SU-DHL-6 (cell line): Measurements from ENCODE around the gene MYO9A.

Source experiments
- H2AFZ ChIP-seq: fragments of 200-600 bp; sonication (generic); 2 replicates; pipeline ENCODE4 v1.6.1; 2014; ENCODE audit warnings: low read depth, mild to moderate bottlenecking, moderate library complexity, mixed read lengths, antibody characterized with exemption, low read length; ENCODE audit not compliant: severe bottlenecking
- H3F3A ChIP-seq: fragments of 200-600 bp; shearing (Covaris generic); 2 replicates; pipeline ENCODE4 v1.6.0; 2016; ENCODE audit warnings: antibody characterized with exemption, mild to moderate bottlenecking; ENCODE audit not compliant: insufficient read depth
- H3K27ac ChIP-seq: fragments of 200-600 bp; sonication (generic); 2 replicates; pipeline ENCODE4 v1.5.1; 2016; ENCODE audit warnings: low read depth, mild to moderate bottlenecking, low read length, moderate library complexity, mixed read lengths
- H3K27me3 ChIP-seq: fragments of 200-600 bp; sonication (generic), shearing (Covaris generic); 2 replicates; pipeline ENCODE4 v1.6.0; 2014; ENCODE audit warnings: mild to moderate bottlenecking, low read length
- H3K36me3 ChIP-seq: fragments of 200-600 bp; sonication (generic); 2 replicates; pipeline ENCODE4 v1.6.1; 2014; ENCODE audit warnings: mild to moderate bottlenecking, low read length, mixed read lengths
- H3K4me2 ChIP-seq: fragments of 300-600, 200-600 bp; shearing (Covaris generic), sonication (generic); 2 replicates; pipeline ENCODE4 v1.6.0; 2014; ENCODE audit warnings: low read length, low read depth, mild to moderate bottlenecking; ENCODE audit not compliant: poor library complexity, severe bottlenecking
- H3K4me3 ChIP-seq: fragments of 200-600 bp; sonication (generic); 2 replicates; pipeline ENCODE4 v1.5.1; 2014; ENCODE audit warnings: antibody characterized with exemption, low read length, mild to moderate bottlenecking, mixed read lengths; ENCODE audit not compliant: insufficient read depth, poor library complexity, severe bottlenecking
- H3K79me2 ChIP-seq: fragments of 200-600 bp; sonication (generic); 2 replicates; pipeline ENCODE4 v1.6.1; 2014; ENCODE audit warnings: mild to moderate bottlenecking, low read length, moderate library complexity; ENCODE audit not compliant: insufficient read depth
- H3K9ac ChIP-seq: fragments of 200-600 bp; sonication (generic); 2 replicates; pipeline ENCODE4 v1.7.0; 2014; ENCODE audit warnings: mild to moderate bottlenecking, low read length
- H3K9me2 ChIP-seq: fragments of 200-600 bp; sonication (generic); replicated peaks from 2 replicates; pipeline ENCODE4 v1.6.1; 2014; ENCODE audit warnings: low read length; ENCODE audit not compliant: insufficient read depth
- H3K9me3 ChIP-seq: fragments of 200-600 bp; sonication (generic); 2 replicates; pipeline ENCODE4 v1.6.1; 2014; ENCODE audit warnings: low read length, mixed read lengths; ENCODE audit not compliant: insufficient read depth
- H4K20me1 ChIP-seq: fragments of 200-600 bp; sonication (generic); 2 replicates; pipeline ENCODE4 v1.6.1; 2014; ENCODE audit warnings: low read depth, mild to moderate bottlenecking, antibody characterized with exemption, low read length, moderate library complexity, mixed read lengths
- CTCF ChIP-seq: fragments of 200-600 bp; sonication (generic); IDR thresholded peaks from one replicate; pipeline ENCODE4 v1.5.1; 2017; ENCODE audit warnings: antibody characterized with exemption, mild to moderate bottlenecking, low read length, moderate library complexity; ENCODE audit not compliant: insufficient read depth, poor library complexity, severe bottlenecking
- EZH2phosphoT487 ChIP-seq: fragments of 200-600 bp; sonication (generic), shearing (Covaris generic); conservative IDR thresholded peaks from 2 replicates; pipeline ENCODE4 v1.6.1; 2018; ENCODE audit warnings: mild to moderate bottlenecking, antibody characterized with exemption, low read length, moderate library complexity, mixed read lengths

Gene MYO9A

GRCh38 chr15:71776304-71776703 lies 341.6 kb downstream of the MYO9A start:
- Histone ChIP-seq H3K79me2 (no peaks in the 10 kb centered on the region), H3K27ac (no peak overlapping the region), H3K4me2 (no peak overlapping the region), H3K4me3 (no peak overlapping the region), H3K36me3 (no peaks in the 10 kb centered on the region), H4K20me1 (no peaks in the 10 kb centered on the region), H3K9ac (no peak overlapping the region), H3K9me3 (no peaks in the 10 kb centered on the region), H2AFZ (no peak overlapping the region), H3K27me3 (no peaks in the 10 kb centered on the region), H3K9me2 (no peaks in the 10 kb centered on the region), H3F3A (no peaks in the 10 kb centered on the region)
- TF ChIP-seq EZH2phosphoT487 = no peak
- TF ChIP-seq CTCF = no peak

- TF ChIP-seq CTCF (no peak), EZH2phosphoT487 (no peak)
- Histone ChIP-seq H3F3A (no peaks in the 10 kb centered on the region), H3K4me3 (no peak overlapping the region), H4K20me1 (no peaks in the 10 kb centered on the region), H3K27ac (no peak overlapping the region), H3K9ac (no peak overlapping the region), H3K9me3 (no peaks in the 10 kb centered on the region), H3K79me2 (no peaks in the 10 kb centered on the region), H2AFZ (no peak overlapping the region), H3K9me2 (no peaks in the 10 kb centered on the region), H3K4me2 (no peak overlapping the region), H3K36me3 (no peaks in the 10 kb centered on the region), H3K27me3 (no peaks in the 10 kb centered on the region)
Observed at GRCh38 chr15:71775856-71776255, 342.1 kb downstream of the MYO9A start.

GRCh38 chr15:71773206-71773859 lies 344.6 kb downstream of the MYO9A start:
- Histone ChIP-seq H3F3A (no peaks in the 10 kb centered on the region), H3K9me3 (no peaks in the 10 kb centered on the region), H3K4me3 (no peak overlapping the region), H3K27ac (no peak overlapping the region), H4K20me1 (no peaks in the 10 kb centered on the region), H2AFZ (no peak overlapping the region), H3K36me3 (no peaks in the 10 kb centered on the region), H3K27me3 (no peaks in the 10 kb centered on the region), H3K9ac (no peak overlapping the region), H3K4me2 (no peak overlapping the region), H3K9me2 (no peaks in the 10 kb centered on the region), H3K79me2 (no peaks in the 10 kb centered on the region)
- TF ChIP-seq CTCF = no peak
- no peak for TF ChIP-seq EZH2phosphoT487
